NCI-H1436 (cell line): ENCODE results near the gene NACC2.
A peak's percentile ranks its signal among the peaks of the same experiment; 100 is the strongest.
"Not testable (repeated sequence)": the region's sequence is repeated elsewhere in the genome, so short reads cannot be mapped to it uniquely, and the experiment has no call there.

Experiments used
- DNase-seq: peaks from one replicate; lab custom pipeline; 2025; lab: John Stamatoyannopoulos, UW

NACC2 gene

DNA sequence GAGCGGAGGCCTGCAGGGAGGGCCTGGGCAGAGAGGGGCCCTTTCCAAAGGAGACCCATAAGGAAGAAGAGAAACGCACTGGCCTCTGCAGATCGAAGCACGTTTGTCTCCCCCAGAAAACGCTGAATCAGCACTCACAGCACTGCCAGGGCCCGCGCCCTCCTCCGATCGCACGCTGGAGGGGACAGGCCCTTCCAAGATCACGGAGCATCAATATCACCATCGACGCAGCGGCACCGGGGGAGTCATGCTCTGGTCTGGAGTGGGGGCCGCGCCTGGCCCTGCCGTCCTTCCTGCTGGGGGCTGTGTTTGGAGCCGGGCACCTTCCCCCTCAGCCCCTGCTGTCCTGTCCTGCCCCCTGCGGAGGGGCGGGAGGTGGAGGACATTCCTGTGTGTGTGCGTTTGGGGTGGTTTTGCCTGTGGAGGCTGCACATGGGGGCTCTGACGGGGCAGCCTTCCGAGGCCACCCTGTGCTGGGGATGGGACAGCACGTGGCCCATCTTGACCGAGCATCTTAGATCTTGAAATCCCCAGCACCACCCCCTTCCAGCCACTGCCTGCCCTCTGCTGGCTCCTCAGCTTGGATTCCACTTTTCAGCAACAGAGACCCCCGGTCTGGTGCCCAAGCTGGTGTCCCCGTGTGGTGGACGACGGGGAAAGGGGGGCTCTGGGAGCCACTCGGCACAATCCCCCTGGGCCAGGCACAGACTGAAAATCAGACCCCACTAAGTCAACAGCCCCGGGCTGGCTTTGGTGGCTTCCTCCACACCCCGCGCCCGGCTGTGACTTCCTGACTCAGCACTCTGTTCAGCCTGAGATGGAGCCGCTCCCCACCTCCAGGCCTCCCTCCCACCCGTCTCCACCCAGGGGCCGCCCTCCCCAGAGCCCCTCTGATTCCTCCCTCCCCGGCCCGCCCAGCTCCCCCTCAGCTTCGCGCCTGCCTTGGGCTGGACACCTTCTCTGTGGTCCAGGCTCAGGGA lies 15.3 kb upstream of the NACC2 start:
- DNase-seq, result no peak

DNA sequence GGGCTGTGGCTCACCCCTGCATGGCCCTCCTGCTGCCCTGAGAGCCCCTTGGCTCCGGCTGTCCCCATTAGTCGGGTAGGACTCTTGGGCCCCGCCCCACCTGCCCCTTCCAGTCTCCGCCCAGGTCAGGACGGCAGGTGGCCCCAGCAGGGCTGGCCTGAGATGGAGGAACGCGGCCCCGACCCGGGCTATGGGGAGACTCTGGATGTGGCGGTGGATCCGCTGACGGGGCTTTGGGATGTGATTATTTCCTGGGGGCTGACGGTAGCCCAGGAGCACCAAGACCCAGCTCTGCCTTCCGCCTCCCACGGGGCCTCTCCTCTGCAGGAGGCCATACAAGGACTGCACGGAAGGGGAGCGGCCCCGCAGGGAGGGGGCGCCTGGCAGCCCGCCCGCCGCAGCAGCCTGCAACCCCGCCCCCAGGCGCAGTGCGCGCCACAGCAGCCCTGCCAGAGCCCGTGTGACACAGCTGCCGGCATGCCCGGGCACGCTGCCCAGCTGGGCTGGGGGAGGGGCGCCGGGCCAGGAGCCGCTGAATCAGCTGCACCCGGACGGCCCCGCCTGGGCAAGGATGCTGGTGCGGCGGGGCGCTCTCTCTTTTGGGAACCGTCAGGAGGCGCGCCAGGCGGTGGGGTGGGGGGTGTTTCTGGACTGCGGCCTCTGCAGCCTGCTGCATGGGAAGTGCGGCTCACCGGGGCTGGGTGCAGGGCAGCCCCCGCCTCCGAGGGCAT lies 14.4 kb upstream of the NACC2 start:
- DNase-seq, result peak; percentile 93

DNA sequence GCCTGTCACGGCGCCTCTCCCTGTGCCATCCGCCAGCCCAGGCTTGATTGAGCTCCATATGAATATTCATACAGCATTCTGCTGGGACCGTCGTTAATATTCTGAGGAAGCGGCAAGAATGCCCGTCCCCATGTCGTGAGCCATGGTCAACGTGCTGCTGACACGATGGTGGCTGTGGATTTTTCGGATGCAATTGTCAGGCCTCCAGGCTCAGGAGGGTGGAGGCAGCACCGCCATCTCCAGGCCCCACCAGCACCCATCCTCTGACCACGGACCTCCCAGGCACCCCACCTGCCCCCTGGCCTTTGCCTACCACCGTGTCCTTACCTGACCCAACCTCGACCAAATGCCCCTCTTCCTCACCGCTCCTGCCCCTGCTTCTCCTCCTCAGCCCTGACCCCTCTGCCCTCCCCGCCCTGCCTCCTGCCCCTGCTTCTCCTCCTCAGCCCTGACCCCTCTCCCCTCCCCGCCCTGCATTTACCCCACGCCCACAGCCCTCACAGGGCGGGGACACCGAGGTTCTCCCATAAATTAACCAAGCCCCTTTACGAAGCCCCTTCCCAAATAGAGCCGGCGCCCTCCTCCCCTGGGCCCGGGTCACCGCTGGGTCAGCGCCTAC lies 13.7 kb upstream of the NACC2 start:
- no peak for DNase-seq

DNA sequence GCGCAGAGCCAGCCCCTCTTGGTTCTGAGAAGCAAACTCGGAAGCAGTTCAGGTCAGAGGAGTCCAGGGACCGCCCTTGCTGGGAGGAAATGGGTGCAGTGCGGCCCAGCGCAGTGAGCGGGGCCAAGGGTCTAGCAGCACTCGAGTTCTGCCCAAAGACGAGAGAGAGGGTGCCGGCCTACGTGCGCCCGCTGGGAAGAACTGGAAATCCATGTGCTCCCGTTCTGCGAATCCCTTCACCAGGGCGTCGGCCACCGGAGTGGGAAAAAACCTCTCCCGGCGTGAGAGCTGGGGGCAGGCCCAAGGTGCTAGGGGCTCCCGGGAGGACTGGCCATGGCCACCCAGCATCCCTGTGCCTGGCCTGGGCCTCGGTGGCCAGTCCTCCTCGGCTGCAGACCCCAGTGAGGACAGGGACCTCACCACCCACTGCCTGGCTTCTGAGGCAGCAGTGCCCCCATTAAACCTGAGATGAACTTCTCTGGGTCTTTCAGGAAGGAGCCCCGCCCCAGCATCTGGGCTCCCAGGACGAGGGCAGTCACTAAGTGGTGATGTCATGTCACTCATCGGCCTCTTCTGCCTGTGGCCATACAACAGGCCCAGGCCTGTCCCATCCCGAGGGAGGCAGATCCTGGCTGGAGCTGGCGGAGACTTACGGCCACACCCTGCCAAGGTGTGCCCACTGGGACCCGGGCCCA lies 13.0 kb upstream of the NACC2 start:
- peak; percentile 68 for DNase-seq

DNA sequence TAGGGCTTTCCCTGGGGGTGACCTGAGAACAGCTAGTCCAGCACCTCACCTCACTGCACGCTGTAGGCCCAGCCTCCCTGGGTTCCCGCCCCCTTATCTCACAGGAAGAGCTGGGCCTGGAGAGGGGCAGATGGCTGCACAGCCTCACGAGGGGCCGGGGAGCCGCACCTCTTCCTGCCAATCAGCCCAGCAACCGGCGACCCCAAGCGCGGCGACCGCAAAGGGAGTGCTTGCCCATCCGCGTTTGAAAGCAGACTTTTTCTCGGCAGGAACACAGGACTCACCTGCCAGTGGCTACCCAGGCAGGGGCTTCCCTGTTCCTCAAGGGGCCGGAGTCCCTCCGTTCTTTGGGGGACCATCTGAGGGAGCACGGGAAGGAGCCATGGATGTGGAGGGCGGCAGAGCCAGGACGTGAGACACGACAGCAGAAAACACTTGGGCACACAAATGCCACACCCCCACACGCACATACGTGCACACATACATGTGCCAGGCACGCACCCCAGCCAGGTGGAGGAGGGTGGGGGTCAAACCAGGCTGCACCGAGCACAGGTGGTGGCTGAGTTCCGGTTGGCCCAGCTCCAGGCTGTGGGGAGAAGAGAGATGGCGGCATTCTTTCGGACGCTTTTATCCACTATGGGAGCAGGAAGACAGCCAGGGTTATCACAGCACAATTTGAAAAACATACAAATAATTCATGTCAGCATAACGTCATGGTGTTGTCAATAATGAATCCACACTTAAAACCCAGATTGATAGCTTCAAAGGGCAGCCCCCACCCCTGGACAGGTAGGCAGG lies 12.3 kb upstream of the NACC2 start:
- peak; percentile 56 for DNase-seq

DNA sequence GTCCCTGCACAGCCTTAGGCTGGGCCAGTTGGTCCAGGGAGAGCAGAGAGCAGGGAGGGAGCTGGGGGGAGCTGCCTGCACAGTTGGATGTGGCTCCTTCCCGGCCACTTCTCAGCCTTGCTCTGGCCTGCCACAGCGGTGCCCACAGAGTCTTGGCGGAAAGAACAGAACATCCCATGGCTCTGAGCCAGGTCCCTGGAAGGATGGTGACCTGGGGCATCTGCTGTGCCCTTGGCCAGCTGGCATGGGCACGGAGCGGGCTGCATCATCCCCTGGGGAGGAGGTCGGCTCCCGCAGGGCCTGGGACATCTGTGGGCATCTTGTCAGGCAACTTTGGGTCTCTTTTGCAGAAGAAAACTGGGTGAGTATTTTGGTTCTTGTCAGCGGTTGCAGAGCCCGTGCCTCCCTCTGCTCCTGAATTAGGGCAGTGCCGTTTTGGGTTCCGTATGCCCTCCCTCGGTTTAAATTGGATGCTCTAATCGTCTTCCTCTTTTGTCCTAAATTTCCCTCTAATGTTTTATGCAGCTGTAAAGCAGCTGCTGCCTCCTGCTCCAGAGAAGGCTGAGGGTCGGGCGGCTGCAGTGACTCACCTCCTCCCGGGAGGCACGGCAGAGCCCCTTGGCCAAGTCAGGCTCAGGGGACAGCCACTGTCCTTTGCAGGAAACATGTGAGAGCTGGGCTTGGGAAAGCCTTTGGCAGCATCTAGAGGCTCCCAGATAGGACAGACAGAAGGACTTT lies 10.5 kb upstream of the NACC2 start:
- no peak for DNase-seq

DNA sequence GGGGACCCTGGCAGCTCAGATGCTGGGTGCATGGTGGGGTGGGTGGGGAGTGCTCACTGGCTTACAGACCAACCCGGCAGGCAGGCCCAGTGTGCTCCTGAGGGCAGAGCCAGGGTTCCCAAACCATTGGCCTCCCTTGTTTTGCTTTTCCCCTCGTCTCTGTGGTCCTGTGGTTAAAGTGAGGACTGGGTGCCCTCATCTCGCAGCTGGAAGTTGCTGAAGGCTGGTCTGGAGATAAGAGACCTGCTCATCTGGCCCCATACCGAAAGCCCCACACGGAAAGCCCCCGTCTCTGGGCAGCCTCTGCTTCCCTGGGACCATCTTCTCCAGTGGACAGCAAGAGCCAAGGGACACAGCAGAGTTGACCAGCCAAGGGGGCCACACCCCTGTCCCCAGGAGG lies 9.8 kb upstream of the NACC2 start:
- no peak for DNase-seq

DNA sequence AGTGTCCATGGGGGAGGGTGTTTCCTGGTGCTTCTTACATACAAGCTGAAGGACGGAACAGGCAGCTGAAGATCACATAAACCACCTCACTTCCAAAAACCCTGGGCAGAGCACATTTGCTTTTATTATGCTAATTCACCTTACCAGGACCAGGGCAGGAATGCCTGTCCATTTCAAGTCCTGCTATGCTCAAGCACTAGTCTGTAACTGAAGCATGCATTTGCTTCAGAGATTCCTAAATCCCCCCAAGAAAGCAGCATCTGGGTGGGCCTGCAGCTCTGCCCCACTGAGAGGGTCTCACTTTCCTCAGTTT lies 9.4 kb upstream of the NACC2 start:
- no peak for DNase-seq

DNA sequence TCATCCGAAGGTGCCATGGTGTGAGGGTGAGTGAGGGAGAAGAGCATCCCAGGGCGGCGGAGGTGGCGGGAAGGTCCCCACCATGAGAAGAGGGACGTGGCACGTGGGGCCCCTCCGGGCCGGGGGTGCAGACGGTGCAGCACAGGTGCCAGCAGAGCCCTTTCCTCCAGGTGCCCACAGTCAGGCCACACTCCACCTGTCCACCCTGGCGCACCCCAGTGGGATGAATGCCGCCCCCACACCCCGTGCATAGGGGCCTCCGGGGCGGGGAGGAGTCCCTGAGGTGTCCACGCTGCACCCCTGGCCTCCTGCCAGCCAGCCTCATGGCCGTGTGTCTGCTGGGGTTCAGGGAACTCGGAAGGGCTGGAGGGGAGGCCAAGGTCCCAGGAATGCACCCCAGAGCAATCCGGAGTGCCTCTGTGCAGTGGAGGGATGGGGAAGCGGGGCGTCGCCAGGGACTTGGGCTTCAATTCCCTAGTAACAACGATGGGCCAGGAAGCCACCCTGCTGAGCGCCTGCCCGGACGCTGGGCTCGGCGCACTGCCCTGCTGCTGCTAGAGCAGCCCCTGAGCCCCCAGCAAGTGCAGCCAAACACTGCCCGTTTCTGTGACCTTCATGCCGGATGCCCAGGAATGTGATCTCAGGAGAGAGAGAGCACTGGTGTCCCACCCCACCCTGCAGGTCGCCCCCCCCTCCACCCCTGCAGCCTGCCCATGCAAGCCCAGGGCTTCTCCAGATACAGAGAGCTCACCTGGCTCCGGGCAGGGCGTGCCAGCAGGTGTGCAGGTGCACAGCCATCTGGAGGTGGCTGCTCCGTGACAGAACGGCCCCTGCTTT lies 8.8 kb upstream of the NACC2 start:
- DNase-seq, result no peak

DNA sequence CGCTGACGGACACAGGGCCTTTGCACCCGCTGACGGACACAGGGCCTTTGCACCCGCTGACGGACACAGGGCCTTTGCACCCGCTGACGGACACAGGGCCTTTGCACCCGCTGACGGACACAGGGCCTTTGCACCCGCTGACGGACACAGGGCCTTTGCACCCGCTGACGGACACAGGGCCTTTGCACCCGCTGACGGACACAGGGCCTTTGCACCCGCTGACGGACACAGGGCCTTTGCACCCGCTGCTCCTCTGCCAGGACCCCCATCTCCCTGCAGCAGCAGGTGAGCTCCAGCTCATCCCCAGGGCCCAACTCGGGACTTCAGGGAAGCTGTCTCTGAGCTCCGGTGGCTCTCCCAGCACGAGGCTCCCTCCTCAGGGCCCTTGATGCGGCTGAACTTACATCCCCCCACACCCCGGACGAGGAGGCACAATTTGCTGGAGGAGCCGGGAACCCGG lies 6.6 kb upstream of the NACC2 start:
- DNase-seq, result not testable (repeated sequence)

DNA sequence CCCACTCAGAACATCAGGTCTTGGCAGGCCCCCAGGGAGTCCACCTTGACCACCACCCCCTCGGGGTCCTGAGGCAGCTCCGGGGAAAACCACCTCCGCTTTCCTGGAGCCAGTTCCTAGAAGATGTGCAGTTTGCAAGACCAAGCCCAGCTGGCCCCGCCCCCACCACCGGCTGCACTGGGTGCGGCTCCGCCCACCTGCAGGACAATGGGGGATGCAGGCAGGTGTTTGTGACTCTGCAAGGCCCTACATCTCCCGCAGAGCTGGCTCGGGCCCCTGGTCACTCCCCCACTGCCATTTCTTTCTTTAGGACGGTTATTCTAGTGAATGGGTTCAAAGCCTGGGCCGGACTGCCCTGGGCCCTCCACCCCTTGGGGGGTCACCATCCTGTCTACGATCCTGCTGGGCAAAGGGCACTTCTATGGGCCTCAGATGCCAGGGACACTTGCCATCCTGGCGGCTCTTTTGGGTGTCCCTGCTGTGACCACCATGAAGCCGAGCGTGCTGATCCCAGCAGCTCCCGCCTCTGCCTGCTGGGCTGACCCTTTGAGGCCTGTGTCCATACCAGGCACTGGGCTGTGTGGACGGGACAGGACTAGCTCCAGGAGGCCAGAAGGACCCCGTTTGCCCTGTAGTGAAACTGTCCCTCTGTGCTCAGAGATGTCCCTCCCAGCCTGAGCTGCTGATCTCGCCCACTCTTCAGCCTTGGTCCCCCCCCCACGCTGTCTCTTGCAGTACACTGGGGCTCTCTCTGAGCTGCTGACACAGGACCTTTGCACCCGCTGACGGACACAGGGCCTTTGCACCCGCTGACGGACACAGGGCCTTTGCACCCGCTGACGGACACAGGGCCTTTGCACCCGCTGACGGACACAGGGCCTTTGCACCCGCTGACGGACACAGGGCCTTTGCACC lies 5.9 kb upstream of the NACC2 start:
- DNase-seq, result peak; percentile 67

DNA sequence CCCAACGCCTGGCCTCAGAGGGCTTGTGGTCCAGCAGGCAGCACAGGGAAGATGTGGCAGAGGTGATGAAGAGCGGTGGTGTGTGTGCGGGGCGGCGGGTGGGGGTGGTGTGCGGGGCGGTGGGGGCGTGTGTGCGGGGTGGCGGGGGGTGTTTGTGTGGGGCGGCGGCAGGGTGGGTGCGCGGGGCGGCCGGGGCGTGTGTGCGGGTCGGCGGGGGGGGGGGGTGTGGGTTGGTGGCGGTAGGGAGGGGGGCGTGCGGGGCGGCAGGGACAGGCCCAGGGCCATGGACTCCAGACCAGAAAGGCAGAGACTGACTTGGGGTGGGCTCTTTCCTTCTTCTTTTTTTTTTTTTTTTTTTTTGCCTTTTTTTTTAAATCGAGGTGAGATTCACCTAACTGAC lies 4.5 kb upstream of the NACC2 start:
- DNase-seq, result no peak

DNA sequence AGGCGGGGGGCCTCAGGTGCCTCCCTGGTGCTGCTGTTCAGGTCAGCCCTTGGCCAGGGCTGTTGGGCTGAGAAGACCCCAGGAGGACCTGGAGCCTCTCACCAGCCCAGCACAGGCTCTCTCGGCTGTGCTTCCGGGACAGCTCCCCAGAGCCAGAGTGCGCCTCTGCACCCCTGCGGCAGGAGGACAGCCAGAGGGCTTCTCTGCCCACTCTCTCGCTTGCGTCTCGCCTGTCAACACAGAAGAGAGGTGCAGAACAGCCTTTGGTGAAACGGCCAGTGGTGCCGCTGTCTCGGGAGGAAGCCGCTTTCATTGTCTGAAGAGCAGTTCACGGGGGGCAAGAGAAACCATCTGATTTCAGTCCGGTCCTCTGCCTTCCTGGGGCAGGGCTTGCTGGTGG lies 3.8 kb upstream of the NACC2 start:
- DNase-seq, result no peak

DNA sequence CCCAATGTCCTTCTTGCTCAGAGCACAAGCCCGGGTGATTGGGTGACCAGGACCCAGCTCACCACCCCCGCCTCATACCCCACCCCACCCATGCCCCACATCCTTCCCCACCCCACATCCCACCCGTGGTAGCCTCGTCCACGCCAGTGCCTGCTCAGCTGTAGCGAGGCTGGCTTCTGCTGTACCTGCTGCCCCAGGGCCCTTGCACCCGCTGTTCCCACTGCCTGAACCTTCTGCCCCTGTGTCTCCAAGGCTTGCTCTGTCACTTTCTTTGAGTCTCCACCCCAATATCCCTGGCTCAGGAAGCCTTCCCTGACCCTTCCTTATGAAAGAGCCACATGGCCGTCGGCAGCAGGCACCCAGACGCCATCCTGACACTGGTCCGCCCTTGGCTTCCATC lies 3.1 kb upstream of the NACC2 start:
- no peak for DNase-seq

DNA sequence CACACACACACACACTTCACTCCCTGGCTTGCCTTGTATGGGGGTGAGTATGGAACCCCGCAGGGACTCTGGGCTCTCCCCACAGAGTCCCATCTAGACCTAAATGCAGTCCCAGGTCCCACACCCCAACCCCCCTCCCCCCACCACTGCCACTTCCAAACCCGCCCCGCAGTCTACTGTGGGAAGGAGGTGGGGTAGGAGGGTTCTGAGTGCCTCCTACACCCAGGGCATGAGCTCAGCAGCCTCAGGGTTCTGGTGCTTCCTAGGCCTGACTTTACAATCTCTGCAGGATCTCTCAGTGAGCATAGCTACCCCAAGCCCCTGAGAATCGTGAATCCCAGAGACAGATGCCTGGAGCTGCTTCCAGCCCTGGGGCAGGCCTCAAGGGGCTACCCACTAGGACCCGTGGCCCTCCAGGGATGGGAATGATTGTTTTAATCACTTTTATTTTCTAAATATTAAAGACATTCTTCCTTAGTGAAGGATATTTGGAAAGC lies 1.5 kb upstream of the NACC2 start:
- DNase-seq, result no peak

DNA sequence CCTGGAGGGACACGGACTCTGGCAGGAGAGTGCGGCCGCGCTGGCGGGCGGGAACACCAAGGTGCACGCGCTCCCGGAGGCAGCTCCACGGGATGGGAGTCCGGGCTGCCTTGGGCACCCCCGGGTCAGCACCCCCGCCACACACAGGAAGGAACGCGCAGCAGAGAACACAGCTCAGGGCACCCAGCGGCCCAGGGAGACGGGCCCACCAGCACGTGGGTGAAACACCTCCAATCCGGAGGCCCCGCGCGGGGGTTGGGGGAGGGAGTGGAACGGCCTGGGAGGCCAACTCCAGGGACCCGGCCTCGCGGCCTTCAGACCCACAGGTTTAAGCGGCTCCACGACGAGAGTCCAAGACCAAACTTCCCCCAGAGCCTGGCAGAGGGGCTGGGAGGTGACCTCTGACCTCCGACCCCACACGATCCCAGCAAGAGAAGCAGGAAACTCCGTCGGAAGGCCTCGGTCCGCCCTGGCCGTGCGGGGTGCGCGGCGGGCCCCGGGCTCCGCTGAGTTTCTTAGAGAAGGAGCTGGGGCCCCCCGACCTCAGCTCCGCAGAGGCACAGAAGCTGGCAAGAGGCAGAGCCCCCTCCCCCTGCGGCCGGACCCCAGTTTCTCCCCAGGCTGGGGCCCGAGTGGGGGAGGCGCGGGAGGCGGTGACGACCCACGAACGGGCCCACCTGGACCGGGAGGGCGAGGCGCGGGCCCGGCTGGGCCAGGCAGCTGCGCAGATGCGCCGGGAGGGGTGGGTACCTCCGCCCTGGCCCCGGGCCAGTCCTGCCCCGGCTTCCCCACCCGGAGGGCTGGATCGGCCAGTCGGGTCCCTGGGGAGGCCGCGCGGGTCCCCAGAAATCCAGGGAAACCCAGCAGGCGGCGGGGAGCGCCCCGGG lies 851 bp downstream of the NACC2 start:
- DNase-seq, result no peak

DNA sequence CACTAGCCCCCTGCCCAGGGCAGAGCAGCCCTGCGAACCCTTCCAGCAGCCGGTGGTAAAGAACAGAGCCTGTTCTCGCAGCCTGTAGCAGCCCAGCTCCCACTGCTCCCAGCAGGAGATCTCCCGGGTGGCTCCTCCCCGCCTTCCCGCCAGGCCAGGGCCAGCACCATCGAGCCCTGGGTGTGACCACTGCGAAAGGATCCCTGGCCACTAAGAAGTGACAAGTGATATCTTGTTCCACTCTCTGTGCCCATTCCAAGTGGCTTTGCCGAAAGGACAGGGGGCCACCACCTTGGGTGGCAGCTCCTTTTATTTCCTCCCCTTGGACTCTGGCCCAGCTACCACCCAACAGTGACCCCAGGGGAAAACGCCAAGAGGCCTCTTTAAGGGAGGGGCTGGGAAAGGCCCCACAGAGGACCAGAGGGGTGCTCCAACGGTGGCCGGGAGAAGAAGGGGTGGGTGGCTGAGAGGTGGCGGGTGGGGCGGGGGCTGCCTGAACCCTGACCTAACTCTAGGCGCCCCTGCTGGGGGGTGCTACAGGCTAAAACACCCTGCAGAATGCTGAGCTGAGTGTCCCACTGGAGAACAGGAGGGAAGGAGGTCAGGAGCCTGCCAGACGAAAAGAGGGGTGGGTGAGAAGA lies 1.6 kb downstream of the NACC2 start:
- no peak for DNase-seq
